ENCODE measurements around the gene LRMDA.
"Not testable (repeated sequence)": the region's sequence is repeated elsewhere in the genome, so short reads cannot be mapped to it uniquely, and the experiment has no call there.

Gene LRMDA

DNA sequence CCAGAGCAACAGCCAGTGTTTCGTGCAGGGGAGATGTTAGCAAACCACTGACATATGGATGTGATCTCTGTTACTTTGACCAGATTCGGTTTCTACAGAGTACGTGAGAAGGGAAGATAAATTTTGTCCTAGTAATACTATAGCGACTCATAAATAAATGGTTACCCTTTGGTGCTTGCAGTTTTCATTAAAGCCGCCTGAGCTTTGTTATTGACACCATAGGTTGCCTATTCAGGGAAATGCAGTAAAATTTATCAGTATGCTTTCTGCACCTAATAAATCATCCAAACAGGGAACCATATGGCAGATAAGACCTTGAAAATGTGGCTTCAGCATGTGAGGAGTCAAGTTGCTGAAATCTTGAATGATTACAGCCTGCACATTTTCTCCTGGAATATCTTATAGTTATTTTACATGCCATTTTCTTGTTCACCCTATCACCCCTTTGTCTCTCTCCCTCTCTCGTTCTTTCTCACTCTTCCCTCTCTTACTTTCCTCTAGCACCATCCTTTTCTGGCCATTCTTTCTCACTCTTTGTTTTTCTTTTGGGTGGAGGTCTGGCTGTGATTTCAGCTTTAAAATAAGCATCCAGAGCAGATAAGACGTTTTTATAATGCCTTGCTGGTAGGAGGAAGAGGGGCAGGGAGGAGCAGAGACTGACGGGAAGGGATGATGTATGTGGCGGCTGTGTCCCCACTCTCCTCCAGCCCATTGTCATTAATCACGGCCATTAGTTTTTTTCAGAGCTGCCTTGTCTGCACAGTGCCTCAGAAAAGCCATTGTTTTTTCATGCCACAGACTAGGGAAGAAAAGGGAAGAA lies 182.5 kb downstream of the LRMDA start:
- DNase-seq (ENCODE audit: low read depth): no peak

DNA sequence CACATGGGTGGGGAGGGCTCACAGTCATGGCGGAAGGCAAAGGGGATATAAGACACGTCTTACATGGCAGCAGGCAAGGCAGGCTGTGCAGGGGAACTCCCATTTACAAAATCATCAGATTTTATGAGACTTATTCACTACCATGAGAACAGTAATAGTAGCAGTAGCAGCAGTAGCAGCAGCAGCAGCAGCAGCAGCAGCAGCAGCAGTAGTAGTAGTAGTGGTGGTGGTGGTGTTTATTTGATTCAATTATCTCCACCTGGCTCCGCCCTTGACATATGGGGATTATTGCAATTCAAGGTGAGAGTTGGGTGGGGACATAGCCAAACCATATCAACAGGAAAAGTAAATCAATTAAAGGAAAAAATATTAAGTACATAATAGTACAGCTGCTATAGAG lies 184.7 kb downstream of the LRMDA start:
- DNase-seq (ENCODE audit: low read depth): no peak

DNA sequence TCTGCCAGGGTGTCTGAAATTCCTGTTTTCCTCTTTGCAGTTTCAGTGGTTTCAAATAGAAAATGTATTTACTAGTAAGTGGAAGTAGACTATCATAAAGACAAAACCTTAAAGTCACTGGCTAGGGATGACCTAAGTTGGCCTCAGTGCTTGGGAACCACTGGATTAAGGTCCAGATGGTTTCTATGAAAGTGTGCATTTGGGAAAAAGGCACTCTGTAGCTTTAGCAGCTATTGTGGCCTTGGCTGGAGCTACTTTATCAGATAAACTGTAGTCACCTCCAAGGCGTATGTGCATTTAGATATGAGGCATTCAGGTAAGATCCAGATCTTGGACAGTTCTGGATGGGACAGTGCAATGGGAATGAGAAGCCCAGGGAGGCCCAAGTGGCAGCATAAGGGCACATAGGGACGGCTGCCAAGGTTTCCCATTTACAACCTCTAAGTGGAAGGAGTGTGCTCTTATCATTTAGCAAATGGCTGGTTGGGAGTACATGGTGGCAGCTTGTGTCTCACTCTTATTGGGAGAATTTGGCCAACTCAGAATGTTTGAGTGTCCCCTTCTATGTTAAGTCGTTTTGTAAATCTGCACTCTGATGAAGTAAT lies 185.6 kb downstream of the LRMDA start:
- no peak for DNase-seq (ENCODE audit: low read depth)

DNA sequence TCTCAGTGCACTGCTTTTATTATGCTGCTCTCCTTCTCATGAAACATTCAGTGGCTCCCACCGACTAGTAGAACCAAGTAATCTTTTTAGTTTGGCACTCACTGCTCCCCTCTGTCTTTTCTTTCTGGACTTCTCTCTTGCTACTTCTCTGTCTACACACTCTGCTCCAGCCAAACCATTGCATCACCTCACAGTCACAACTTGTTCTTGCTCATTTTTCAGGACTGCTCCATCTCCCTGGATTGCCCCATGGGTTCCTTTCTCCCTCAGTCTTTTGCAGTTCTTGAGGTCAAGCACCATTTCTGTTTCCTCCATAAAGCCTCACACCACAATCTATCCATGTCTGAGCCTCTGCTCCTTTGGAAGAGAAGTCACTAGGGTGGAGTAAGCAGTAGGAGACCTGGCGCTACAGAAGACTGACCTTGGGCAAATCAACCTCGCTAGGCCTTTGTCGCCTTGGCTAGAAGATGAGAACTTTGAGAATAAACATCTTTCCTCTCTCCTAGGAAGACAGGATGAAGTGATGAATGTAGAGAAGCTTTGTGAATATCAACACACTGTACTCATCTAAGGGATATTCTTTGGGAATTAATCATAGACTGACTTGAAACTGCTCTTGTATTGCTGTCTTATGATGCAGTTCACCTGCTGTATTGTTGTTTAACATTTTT lies 186.2 kb downstream of the LRMDA start:
- no peak for DNase-seq (ENCODE audit: low read depth)

DNA sequence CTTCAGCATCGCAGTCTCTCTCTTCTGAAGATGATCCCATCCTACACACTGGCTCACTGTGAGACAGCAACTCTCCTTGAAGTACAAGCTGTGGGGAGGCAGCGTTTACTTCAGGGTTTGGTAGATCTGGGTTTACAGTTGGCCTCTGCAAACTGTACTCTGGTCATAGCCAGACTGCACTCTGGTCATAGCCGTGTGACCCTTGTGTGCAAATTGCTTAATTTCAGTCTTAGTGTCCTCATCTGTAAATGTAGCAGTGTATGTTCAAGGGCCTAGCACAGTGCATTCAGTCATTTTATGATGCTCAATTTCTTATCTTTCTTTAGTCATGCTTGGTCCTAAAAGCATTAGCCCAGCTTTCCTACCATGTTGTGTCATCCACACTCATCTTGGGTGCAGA lies 188.2 kb downstream of the LRMDA start:
- no peak for DNase-seq (ENCODE audit: low read depth)

DNA sequence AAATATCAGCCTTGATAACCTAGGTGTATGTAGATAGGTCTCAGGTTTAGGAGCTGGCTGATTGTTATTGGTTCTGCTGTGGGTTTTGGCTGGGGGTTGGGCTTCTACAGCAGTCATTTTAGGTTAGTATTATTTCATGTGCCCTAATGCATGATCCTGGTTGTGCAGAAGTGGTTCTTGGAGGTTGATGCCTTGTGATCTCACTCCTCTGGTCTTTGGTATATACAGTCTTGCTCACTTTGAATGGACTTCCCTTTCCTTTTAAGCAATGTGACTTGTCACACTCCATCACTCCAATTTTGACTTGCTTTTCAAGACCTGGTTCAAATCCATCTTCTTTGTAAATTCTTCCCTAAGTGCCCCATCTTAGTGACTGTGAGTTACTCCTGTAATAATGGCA lies 188.9 kb downstream of the LRMDA start:
- no peak for DNase-seq (ENCODE audit: low read depth)

DNA sequence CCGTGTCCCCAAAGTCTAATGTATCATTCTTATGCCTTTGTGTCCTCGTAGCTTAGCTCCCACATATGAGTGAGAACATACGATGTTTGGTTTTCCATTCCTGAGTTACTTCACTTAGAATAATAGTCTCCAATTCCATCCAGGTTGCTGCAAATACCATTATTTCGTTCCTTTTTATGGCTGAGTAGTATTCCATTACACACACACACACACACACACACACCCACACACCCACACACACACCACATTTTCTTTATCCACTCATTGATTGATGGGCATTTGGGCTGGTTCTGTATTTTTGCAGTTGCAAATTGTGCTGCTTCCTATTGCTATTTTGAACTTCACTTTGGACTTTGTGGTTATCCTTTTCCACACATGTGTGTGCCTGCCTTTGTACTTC lies 189.6 kb downstream of the LRMDA start:
- DNase-seq (ENCODE audit: low read depth): not testable (repeated sequence)

DNA sequence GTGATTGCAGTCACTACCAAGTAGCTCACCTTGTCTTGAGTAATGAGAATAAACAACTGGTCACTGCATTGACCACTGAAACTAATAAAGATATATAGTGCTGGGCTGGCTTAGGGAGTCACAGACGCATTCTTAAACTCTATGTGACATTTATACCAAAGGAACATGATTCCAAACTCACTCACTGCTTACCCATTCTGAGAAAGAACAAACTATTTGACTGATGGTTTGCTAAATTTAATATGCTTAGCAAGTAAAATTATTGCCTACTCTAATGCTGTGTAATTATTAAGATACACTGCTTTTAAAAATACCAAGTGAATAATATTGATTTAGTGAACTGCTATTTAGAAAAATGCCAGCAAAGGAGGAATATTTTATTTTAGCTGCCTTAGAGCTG lies 191.1 kb downstream of the LRMDA start:
- DNase-seq (ENCODE audit: low read depth): no peak

DNA sequence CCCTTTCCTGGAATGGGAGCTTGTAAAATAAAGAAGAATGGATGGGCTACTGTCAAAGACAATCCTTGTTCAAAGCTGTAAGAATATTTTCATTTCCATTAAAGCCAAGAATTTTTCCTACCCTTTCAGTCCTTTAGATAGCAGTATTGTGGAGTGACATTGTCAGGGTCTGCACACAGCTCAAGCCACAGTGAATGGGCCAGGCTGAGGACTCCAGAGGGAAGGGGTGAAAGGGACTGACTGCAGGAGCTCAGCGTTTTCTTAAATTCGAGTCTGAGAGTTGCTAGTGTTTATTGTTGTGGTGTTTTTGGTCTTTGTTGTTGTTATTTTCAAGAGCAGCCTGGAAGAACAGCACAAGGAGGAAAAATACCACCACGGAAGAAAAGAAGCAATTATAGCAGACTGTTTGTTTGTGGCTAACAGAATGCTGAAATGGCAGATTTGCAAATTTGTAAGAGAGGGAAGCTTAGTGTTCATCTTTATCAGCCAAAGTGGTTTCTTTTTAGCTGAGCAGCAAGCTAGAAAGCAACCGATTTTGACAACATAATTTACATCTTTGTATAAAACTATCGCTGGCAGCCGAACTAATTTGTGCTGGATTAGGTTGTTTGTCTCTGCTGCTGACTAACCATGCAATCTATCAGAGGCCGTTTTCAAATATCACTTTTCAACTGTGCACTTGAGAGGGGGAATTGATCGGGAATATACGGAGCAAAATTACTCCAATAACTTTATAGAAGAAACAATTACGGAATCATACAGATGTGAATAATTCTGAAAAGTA lies 192.1 kb downstream of the LRMDA start:
- DNase-seq (ENCODE audit: low read depth): no peak

DNA sequence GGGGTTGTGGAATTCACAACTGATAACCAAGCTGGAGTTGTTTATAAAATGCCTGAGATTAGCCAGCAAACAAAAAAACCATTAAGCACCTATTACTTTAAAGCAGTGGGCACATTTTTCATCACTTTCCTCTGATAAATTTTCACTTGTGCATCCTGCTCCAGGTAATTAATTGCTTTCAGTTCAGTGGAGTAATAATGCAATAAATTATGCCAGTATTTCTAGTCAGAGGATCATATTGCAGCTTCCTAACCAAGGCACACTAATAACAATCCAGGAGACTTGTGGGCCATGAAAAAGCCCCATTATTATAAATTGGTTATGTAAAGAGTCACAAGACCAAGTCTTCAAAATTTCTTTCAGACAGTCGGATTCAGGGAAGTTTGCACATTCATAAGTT lies 193.2 kb downstream of the LRMDA start:
- DNase-seq (ENCODE audit: low read depth): no peak

DNA sequence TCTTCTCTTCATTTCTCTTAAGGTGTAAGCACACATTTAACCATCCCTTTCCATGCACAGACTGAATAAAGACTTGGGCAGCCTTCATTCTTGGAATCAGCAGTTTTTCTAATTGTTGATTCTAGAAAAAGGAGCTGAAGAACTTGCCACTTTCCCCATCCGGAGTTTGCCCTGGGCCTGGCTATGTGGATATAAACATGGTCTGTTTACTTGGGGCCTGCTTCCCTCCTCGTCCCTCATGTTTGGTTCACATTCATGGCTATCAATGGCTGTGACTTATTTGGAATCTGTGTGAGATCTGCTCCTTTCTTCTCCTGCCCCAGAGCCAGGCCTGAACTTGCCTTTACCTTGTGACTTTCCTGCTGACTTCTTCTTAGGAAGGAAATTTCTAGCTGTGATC lies 199.3 kb downstream of the LRMDA start:
- DNase-seq (ENCODE audit: low read depth): no peak

DNA sequence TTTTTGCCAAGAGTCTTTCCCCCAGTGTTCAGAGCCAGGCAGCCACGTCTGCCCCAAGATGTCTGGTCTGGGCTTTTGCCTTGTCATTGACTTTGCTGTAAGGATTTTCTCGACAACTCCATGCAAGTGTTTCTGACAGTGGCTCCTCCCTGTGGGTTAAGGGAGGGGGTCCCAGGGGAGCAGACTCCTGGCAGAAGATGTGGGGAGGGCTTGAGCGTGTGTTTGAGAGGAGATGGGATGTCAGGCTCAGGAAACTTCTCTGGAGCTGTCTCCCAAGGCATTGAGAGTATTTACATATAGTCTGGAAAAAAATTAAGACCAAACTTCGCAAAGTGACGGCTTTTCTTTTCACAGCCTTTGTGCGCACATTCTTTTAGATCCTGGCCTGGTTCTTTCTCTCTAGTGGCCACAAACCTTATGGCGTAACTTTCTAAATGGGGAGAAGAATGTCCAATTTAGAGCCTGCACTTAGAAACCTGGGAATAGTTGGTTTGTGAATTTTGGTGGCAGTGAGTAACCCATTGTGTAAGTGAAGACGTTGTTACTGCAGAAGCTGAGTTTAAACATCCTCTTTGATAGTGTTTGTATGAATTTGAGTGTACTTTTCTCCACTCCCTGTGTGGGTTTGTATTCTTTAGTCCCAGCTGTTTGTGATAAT lies 201.5 kb downstream of the LRMDA start:
- DNase-seq (ENCODE audit: low read depth): no peak

DNA sequence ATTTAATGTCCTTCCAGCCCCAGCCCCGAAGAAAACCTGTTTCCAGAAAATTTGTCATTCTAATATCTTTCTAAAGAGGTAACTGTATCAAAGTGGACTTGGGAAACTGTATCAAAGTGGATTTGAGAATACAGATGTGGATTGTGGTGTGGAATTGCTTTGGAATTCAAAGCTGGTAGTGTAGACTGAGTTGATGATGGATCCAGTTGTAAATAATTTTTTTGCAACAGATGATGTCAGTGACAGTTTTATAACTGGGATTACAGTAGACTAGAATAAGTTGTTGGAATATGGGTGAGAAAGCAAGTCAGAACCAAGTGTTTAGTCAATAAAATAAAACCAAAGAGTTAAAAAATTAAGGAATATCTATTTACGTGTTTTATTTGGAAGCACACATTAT lies 202.1 kb downstream of the LRMDA start:
- DNase-seq (ENCODE audit: low read depth): no peak

DNA sequence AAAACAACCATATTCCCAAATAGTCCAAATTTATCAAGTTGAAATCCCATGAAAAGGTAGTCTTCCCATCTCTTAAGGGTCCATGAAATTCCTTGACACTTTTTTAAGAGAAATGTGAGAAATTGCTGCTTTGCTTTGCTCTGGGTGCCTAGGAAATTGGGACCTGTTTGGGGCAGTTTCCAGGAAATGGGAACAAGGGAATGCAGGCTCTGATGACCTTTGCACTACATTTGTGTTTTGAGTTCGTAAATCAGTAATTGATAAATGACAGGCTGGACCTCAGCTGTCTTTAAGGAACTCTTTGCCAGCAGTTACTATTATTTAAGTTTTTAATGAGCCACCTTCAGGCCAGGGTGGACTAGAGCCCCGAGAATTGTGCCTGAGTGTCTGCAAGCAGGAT lies 203.5 kb downstream of the LRMDA start:
- DNase-seq (ENCODE audit: low read depth): no peak

DNA sequence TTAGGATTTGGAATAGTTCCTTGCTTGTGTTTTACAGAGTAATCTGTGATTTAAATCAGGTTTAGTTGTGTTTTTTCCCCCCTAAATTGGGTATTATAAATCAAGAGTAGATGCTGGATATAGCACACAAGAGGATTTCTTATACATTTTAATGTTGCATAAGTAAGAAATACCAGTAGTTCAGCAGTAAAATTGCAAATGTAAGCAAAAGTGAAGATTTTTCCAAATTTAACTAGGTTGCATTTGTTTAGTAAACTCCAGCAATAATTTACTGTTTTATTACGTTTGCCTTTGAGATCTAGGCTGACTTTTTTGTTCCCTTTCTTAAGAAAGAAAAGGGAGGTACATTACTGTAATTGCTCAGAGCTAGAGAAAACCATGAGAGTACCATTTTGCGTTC lies 207.3 kb downstream of the LRMDA start:
- DNase-seq (ENCODE audit: low read depth): no peak

DNA sequence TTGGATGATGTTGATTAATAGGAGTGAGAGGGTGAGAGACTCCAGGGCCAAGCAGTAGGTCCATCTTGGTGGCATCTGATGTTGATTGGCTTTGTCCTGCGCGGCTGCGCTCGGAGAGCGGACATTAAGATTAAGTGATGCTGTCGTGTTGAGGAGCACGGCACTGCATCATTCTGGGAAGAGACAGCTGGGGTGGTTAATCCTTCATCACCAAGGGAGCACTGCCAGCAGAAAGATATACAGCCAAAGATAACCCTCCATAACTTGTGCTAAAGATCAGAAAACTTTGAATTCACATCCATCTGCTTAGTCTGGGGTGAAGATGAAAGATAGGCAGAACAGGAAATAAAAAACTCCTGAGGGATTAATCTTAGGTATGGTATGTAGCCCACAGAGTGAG lies 208.3 kb downstream of the LRMDA start:
- no peak for DNase-seq (ENCODE audit: low read depth)

DNA sequence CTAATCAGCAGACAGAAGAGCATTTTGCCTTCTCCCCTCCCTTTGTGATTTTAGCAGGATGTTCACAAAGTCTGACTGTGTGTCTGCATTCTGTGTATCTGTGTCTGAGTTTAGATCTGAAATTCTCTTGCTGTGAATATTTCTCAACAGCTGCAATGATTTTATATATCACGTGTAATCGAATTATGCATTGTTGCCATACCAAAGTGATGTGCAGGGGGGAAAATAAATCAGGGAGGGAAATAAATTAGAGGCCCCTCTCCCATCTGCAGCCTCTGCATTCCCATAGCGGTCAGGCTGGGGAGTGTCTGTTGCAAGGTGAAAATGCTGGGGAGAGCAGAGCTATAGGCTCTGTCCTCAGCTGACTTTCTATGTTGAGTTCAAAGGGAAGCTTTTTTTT lies 209.0 kb downstream of the LRMDA start:
- DNase-seq (ENCODE audit: low read depth): no peak

DNA sequence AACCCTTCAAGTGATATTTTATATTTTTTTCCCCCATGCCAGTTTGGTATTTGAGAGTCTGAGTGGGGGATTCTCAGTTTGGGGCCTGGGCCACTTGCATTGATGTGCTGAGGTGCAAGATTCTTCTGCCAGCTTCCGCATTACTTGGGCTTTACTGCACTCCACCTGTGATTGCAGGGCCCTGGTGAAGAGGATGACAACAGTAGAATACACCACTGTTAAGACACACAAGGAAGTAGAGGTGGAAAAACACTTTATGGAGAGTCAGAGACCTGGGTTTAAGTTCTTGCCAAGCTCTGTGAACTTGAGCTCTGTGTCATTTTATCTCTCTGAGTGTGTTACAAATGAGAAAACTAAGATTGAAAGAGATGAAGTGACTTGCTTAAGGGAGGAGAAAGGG lies 209.4 kb downstream of the LRMDA start:
- DNase-seq (ENCODE audit: low read depth): no peak

DNA sequence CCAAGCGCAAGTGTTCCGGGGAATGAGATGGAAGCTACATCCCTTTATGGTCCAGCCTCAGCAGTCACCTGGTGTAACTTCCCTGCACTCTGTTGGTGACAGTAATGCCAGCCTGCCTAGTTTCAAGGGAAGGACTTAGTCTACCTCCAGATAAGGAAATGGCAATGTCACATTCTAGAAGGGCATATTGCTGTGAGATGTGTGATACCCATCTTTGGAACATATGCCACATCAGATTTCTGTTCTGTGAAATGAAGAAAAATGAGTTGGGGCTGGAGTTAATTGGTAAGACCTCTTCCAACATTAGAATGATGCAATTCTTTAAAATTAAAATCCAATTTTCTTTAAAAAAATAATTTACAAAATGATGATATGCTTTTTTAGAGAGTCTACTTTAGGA lies 212.0 kb downstream of the LRMDA start:
- no peak for DNase-seq (ENCODE audit: low read depth)

DNA sequence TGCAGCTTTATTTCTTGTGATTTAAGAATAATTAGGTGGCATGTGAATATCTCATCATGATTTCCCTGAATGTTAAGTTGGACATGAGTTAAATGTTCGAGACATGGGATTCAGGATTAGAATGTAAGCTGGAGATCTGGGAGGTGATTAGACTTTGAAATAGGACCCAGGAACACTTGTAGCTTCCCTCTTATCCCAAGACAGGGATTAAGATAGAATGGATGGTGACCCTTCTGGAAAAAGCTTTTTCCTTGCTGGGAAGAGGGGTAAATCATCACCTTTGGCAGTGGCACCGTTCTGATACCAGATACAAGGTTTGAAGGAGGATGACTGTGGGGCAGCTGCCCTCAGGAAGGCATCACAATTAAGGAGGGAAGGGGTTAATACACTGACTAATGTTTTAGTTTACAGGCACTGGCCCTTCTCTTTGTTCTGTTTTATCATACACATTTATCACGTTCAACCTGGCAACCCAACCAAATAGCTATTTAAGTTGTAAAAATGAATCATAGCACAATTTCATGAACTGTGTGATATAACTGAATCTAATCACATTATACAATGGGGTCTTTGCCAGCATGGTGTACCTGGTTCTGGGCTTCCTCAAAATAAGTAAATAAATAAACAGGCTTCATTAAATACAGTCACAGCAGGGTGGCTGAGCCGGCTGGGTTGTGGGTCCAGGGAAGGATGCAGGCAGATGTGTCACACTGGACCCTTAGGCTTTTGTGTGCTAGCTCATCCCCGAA lies 212.7 kb downstream of the LRMDA start:
- DNase-seq (ENCODE audit: low read depth): no peak

DNA sequence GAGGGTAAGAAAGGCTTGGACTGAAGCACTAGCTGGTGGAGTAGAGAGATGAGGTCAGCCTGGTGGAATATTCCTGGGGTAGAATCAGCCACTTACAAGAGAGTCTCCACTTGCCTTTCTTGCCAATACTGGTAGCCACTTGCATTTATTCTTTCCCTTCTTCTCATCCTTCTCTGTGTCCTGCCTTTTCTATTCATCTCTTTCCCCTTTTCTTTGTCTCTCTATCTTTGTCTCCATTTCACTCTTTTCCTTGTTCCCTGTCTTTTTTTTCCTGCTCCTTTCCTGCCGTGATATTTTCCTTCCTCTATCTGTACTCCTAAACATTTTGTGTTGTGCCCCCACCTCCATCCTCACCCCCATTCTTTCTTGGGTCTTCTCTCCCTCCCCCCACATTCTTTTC lies 214.3 kb downstream of the LRMDA start:
- DNase-seq (ENCODE audit: low read depth): no peak
